Right lobe of liver (tissue), 4 donors: ENCODE data around the gene MAPT.

Experiments used
- CTCF ChIP-seq, 4 donors: fragments of 200-600 bp in 3 of 4; fragments of 450-650 bp in 1 of 4; IDR thresholded peaks; one replicate each; pipeline versions ENCODE4 v1.5.1 to v1.8.0; 2016 to 2022; ENCODE audit warnings: antibody characterized with exemption in 4 of 4, mild to moderate bottlenecking in 2 of 4
- POLR2A ChIP-seq: fragments of 450-650 bp; IDR thresholded peaks from one replicate; pipeline ENCODE4 v1.6.1; 2017; ENCODE audit warnings: antibody characterized with exemption, mild to moderate bottlenecking
- donor health status: DM: no; HTN: no; CAD: no.
- donor health status: DM: no; HTN: no; CAD: no.
- donor health status: DM: no; HTN: yes; CAD: no.

DNA sequence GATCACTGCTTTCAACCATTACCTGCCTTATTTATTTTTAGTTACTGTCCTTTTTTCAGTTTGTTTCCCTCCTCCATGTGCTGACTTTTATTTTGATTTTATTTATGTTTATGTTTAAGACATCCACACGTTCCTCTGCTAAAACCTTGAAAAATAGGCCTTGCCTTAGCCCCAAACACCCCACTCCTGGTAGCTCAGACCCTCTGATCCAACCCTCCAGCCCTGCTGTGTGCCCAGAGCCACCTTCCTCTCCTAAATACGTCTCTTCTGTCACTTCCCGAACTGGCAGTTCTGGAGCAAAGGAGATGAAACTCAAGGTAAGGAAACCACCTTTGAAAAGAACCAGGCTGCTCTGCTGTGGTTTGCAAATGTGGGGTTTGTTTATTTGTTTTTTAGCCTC is 95.4 kb downstream of the MAPT start:
- TF ChIP-seq CTCF (IDR thresholded peaks at IDR 0.05), result no peak
- no peak for TF ChIP-seq POLR2A
